NCI-H446 (cell line): ENCODE results near the gene GYS2.
"Not testable (repeated sequence)": the region's sequence is repeated elsewhere in the genome, so short reads cannot be mapped to it uniquely, and the experiment has no call there.

Source experiments
- DNase-seq, 2 experiments: peaks; one replicate each; lab custom pipeline; 2025; lab: John Stamatoyannopoulos, UW

The GYS2 gene

GRCh38 chr12:21604245-21605101, at the start of gene GYS2:
Gene GYS2, minus strand, starts transcription at chr12:21604847. Its CDS starts 255 bp downstream, at chr12:21604592.
- DNase-seq, result no peak

GRCh38 chr12:21651821-21652220, 47.2 kb upstream of the GYS2 start:
- no peak for DNase-seq

GRCh38 chr12:21650997-21651396, 46.4 kb upstream of the GYS2 start:
- DNase-seq, result no peak

GRCh38 chr12:21649034-21649433, 44.4 kb upstream of the GYS2 start:
- DNase-seq, result no peak

GRCh38 chr12:21648378-21648777, 43.7 kb upstream of the GYS2 start:
- DNase-seq, result no peak

- no peak for DNase-seq
These were observed 42.5 kb upstream of the GYS2 start for GRCh38 chr12:21647179-21647578.

GRCh38 chr12:21645041-21645500, 40.4 kb upstream of the GYS2 start:
- not testable (repeated sequence) for DNase-seq

GRCh38 chr12:21644516-21644915, 39.9 kb upstream of the GYS2 start:
- no peak for DNase-seq

GRCh38 chr12:21643758-21644157, 39.1 kb upstream of the GYS2 start:
- DNase-seq, result no peak

- DNase-seq, result peak in 1 of 2 experiments; percentile 2
These were observed 38.2 kb upstream of the GYS2 start for GRCh38 chr12:21642707-21643389.

GRCh38 chr12:21638054-21638891, 33.6 kb upstream of the GYS2 start:
- DNase-seq, result no peak

GRCh38 chr12:21634245-21634644, 29.6 kb upstream of the GYS2 start:
- no peak for DNase-seq

GRCh38 chr12:21631367-21631766, 26.7 kb upstream of the GYS2 start:
- DNase-seq, result no peak

- no peak for DNase-seq
These were observed 23.3 kb upstream of the GYS2 start for GRCh38 chr12:21627924-21628323.

- DNase-seq, result no peak
These were observed 13.9 kb upstream of the GYS2 start for GRCh38 chr12:21618566-21618965.

GRCh38 chr12:21617030-21617429, 12.4 kb upstream of the GYS2 start:
- DNase-seq, result no peak

- DNase-seq, result no peak
These were observed 10.8 kb upstream of the GYS2 start for GRCh38 chr12:21615431-21615830.

GRCh38 chr12:21614506-21614905, 9.9 kb upstream of the GYS2 start:
- no peak for DNase-seq

GRCh38 chr12:21613931-21614330, 9.3 kb upstream of the GYS2 start:
- no peak for DNase-seq

- DNase-seq, result no peak
These were observed 3.5 kb upstream of the GYS2 start for GRCh38 chr12:21608196-21608595.

GRCh38 chr12:21607701-21608100, 3.1 kb upstream of the GYS2 start:
- peak in 1 of 2 experiments; percentile 7 for DNase-seq

GRCh38 chr12:21606175-21606574, 1.5 kb upstream of the GYS2 start:
- DNase-seq, result no peak
